PC-9 (cell line): Measurements from ENCODE around the gene LRSAM1. TPM values are rescaled to one million over a fixed set of nuclear protein-coding genes. Genes with fewer than 3 reads are reported as not detected.

Experiments used
- BruUV-seq: library from RNA; stranded (reverse); fragments of 400-500 nt; replicated peaks from 2 replicates; lab custom pipeline; 2021; lab: Mats Ljungman, UMichigan
- CTCF ChIA-PET: fragments of 300-600 bp; sonication (Branson Sonifier 250); formaldehyde crosslinking; loops from one replicate; lab custom pipeline; 2022; ENCODE audit warnings: antibody characterized with exemption; lab: Charles Lee
- POLR2A ChIA-PET: fragments of 300-600 bp; sonication (Branson Sonifier 250); formaldehyde crosslinking; loops from one replicate; lab custom pipeline; 2022; ENCODE audit warnings: antibody characterized with exemption; ENCODE audit not compliant: unreplicated experiment; lab: Charles Lee
- DNase-seq, 2 experiments: peaks; one replicate each; pipeline versions ENCODE4 v3.0.0 to v3.0.0-alpha.2; 2015 to 2022; ENCODE audit warnings: mixed read lengths in 1 of 2
- H2AFZ ChIP-seq: fragments of 200-600 bp; sonication (generic); 2 replicates; pipeline ENCODE4 v1.8.1; 2017; ENCODE audit warnings: antibody characterized with exemption
- H3F3A ChIP-seq: fragments of 200-600 bp; sonication (generic); 2 replicates; pipeline ENCODE4 v1.8.1; 2017; ENCODE audit warnings: antibody characterized with exemption, mild to moderate bottlenecking, low read depth; ENCODE audit not compliant: insufficient read depth
- H3K27ac ChIP-seq: fragments of 200-600 bp; sonication (generic); 2 replicates; pipeline ENCODE4 v1.6.1; 2016; ENCODE audit warnings: mixed run types
- H3K27me3 ChIP-seq: fragments of 200-600 bp; sonication (generic); 2 replicates; pipeline ENCODE4 v1.6.1; 2016; ENCODE audit warnings: low read depth, mixed run types; ENCODE audit not compliant: insufficient read depth
- H3K36me3 ChIP-seq: fragments of 200-600 bp; sonication (generic); 2 replicates; pipeline ENCODE4 v1.6.1; 2016; ENCODE audit warnings: low read depth, mixed run types
- H3K4me1 ChIP-seq: fragments of 200-600 bp; sonication (generic); replicated peaks from 2 replicates; pipeline ENCODE4 v1.6.1; 2016; ENCODE audit warnings: mixed run types; ENCODE audit not compliant: insufficient read depth
- H3K4me2 ChIP-seq: fragments of 200-600 bp; sonication (generic); 2 replicates; pipeline ENCODE4 v1.6.1; 2017; ENCODE audit warnings: mixed run types
- H3K4me3 ChIP-seq: fragments of 200-600 bp; sonication (generic); 2 replicates; pipeline ENCODE4 v1.6.1; 2016; ENCODE audit warnings: mixed run types
- H3K79me2 ChIP-seq: fragments of 200-600 bp; sonication (generic); 2 replicates; pipeline ENCODE4 v1.6.1; 2017; ENCODE audit warnings: low read depth, mixed run types
- H3K9me2 ChIP-seq: fragments of 200-600 bp; sonication (generic); 2 replicates; pipeline ENCODE4 v1.8.1; 2017; ENCODE audit warnings: mild to moderate bottlenecking; ENCODE audit not compliant: insufficient read depth
- H3K9me3 ChIP-seq: fragments of 200-600 bp; sonication (generic); 2 replicates; pipeline ENCODE4 v1.8.1; 2016; ENCODE audit warnings: low read depth; ENCODE audit not compliant: insufficient read depth
- H4K20me1 ChIP-seq: fragments of 200-600 bp; sonication (generic); 2 replicates; pipeline ENCODE4 v1.8.1; 2017; ENCODE audit not compliant: insufficient read depth
- EZH2 ChIP-seq: fragments of 200-600 bp; sonication (generic); IDR thresholded peaks from 2 replicates; pipeline ENCODE4 v1.8.0; 2017; ENCODE audit warnings: antibody characterized with exemption, low read depth
- intact Hi-C: fragments of 100-400 bp; cut with micrococcal nuclease; formaldehyde crosslinking; loops from one replicate; pipeline ENCODE4 v1.10.0; 2022; ENCODE audit not compliant: unreplicated experiment
- total RNA-seq: library from RNA; stranded (reverse); gene quantifications from 2 replicates; pipeline ENCODE4 v1.2.3, GENCODE V29; 2021
- TF ChIP-seq, protein P1 (sequence below): fragments of 200-600 bp; sonication (generic); conservative IDR thresholded peaks from 2 replicates; pipeline ENCODE4 v1.6.1; 2017; ENCODE audit warnings: mixed run types, antibody characterized with exemption, mild to moderate bottlenecking, moderate library complexity

Gene LRSAM1
- total RNA-seq, 1 experiment from 2014 or later: 44.0 TPM

DNA sequence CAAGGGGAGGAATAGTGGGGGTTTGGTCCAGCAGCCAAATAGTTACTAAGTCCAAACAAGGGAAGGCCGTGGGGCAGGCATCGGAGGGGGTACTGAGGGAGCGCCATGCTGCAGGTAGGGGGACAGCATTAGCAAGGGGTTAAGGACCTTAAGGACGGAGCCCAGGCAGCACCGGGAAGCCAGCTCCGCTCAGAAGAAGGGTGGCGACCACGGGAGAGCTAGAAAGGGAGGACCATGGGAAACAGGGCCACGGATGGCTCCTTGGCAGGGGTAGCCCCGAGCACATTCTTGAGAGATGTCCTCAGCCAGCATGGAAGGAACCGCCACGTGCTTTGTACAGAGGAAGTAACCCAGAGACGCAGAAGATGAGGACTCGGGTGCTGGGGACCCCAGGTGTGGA lies 84.5 kb downstream of the LRSAM1 start:
- intact Hi-C loops: no loop called here
- Histone ChIP-seq H3K4me2 (no peak overlapping the region), H3K4me1 (peaks cover 5% of the 10 kb centered on the region), H3K79me2 (peaks cover 74% of the 10 kb centered on the region), H3K9me3 (no peaks in the 10 kb centered on the region), H2AFZ (no peak overlapping the region), H3K27ac (no peak overlapping the region), H3F3A (peaks cover 20% of the 10 kb centered on the region), H3K36me3 (no peaks in the 10 kb centered on the region), H3K4me3 (no peak overlapping the region), H3K9me2 (no peaks in the 10 kb centered on the region), H4K20me1 (peaks cover 70% of the 10 kb centered on the region), H3K27me3 (no peaks in the 10 kb centered on the region)
- BruUV-seq: no TSS peak
- CTCF ChIA-PET: no interaction called here
- POLR2A ChIA-PET: no interaction called here
- DNase-seq: no peak
- TF ChIP-seq, protein P1, sequence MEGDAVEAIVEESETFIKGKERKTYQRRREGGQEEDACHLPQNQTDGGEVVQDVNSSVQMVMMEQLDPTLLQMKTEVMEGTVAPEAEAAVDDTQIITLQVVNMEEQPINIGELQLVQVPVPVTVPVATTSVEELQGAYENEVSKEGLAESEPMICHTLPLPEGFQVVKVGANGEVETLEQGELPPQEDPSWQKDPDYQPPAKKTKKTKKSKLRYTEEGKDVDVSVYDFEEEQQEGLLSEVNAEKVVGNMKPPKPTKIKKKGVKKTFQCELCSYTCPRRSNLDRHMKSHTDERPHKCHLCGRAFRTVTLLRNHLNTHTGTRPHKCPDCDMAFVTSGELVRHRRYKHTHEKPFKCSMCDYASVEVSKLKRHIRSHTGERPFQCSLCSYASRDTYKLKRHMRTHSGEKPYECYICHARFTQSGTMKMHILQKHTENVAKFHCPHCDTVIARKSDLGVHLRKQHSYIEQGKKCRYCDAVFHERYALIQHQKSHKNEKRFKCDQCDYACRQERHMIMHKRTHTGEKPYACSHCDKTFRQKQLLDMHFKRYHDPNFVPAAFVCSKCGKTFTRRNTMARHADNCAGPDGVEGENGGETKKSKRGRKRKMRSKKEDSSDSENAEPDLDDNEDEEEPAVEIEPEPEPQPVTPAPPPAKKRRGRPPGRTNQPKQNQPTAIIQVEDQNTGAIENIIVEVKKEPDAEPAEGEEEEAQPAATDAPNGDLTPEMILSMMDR: no peak
- no peak for TF ChIP-seq EZH2

DNA sequence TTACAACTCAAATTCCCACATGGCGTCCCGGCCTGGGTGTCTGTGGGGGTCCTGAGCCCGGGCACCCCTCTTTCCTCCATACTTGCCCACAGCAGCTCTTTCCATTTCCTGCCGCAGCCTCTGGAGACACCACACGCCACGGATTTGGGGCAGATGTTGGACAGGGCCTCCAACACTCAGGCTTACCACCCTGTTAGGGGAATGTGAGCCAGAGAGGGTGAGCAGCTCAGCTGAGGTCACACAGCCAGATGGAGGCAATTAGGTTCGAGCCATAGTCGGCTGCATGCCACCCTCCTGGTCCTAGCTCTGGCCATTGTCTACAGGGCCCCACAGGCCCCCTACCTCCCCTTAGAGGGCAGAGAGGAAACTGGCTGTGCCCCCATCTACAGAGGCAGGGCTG lies 85.2 kb downstream of the LRSAM1 start:
- CTCF ChIA-PET: interaction anchor here (1.2 kb wide), 1 partner anchor 48 kb away, joined by 3 read pairs; no protein-coding TSS in a partner anchor
- Histone ChIP-seq H3K79me2 (peaks cover 81% of the 10 kb centered on the region), H3K27ac (no peak overlapping the region)

DNA sequence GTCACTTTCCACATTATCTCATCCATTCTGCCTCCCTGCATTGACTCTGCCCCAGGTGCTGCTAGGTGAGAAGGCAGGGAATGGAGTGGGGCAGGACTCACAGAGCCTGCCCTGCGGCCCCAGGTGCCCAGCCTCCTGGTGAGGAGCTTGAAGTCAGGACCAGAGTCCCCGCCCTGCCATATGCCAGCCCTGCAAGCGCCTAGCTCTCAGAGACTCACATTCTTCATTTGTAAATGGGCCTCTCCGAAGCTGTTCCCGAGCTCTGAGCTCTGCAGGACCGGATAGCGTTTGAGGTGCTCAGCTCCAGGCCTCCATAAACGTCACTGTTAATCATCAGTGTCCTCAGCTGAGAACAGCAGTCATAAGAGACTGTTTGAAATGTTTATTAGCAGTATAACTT lies 85.7 kb downstream of the LRSAM1 start:
- Histone ChIP-seq H2AFZ (no peak overlapping the region), H3K79me2 (peaks cover 85% of the 10 kb centered on the region), H3F3A (peaks cover 15% of the 10 kb centered on the region), H3K4me2 (no peak overlapping the region), H3K4me3 (no peak overlapping the region), H3K27me3 (no peaks in the 10 kb centered on the region), H3K4me1 (peaks cover 17% of the 10 kb centered on the region), H3K9me3 (no peaks in the 10 kb centered on the region), H4K20me1 (peaks cover 75% of the 10 kb centered on the region), H3K27ac (no peak overlapping the region), H3K9me2 (no peaks in the 10 kb centered on the region), H3K36me3 (no peaks in the 10 kb centered on the region)
- BruUV-seq: no TSS peak
- peak in 1 of 2 experiments; percentile 71 for DNase-seq
- intact Hi-C loops: loop anchor here (1.0 kb wide), 1 partner anchor 15 kb away; no protein-coding TSS in a partner anchor
- CTCF ChIA-PET: interaction anchor here (0.7 to 1.2 kb wide), 2 partner anchors 33 to 48 kb away, joined by 3 to 4 read pairs; no protein-coding TSS in a partner anchor
- POLR2A ChIA-PET: interaction anchor here (0.6 to 1.2 kb wide), 4 partner anchors 9 to 33 kb away, joined by 3 to 4 read pairs (median 3); no protein-coding TSS in a partner anchor
- TF ChIP-seq EZH2: no peak
- TF ChIP-seq, protein P1: no peak

More for the DNA sequence above, 85.2 kb downstream of the LRSAM1 start:
- POLR2A ChIA-PET: interaction anchor here (0.6 to 1.2 kb wide), 4 partner anchors 9 to 33 kb away, joined by 3 to 4 read pairs (median 3); no protein-coding TSS in a partner anchor
- Histone ChIP-seq H3K4me2 (no peak overlapping the region), H4K20me1 (peaks cover 75% of the 10 kb centered on the region), H3F3A (peaks cover 18% of the 10 kb centered on the region), H2AFZ (no peak overlapping the region), H3K9me3 (no peaks in the 10 kb centered on the region), H3K4me3 (no peak overlapping the region), H3K36me3 (no peaks in the 10 kb centered on the region), H3K4me1 (peaks cover 12% of the 10 kb centered on the region), H3K9me2 (no peaks in the 10 kb centered on the region), H3K27me3 (no peaks in the 10 kb centered on the region)
- DNase-seq: no peak
- no TSS peak for BruUV-seq
- intact Hi-C loops: no loop called here
- TF ChIP-seq, protein P1: no peak
- no peak for TF ChIP-seq EZH2
